ENCODE data around the gene LGALS3BP.

Gene LGALS3BP

DNA sequence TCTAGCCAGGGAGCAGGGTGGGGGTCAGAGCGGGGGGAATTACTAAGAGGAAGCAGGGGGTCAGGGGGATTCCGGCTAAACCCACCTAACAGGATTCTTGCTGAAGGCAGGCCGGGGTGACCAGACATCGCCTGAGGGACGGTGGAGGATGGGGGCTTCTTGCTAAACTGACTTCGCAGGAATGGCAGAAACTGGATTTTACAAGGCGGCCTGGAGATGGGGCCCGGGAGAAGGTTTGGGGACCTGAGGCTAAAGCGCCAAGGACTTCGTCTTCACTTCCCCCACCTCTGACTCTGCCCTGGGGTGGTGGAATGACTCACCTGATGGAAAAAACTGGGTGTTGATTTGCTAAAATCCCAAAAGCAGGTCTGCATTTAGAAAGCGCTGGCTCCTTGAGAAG is 23.5 kb downstream of the LGALS3BP start:
- H3K79me2 ChIP-seq (ENCODE audit: insufficient read depth, low read length), result no peaks in the 10 kb centered on the region
- H3K9me2 ChIP-seq (replicated peaks; ENCODE audit: insufficient read depth, low read length), result no peaks in the 10 kb centered on the region
- no peaks in the 10 kb centered on the region for H3K27me3 ChIP-seq (ENCODE audit: low read length)
- no peak overlapping the region for H3K9ac ChIP-seq (ENCODE audit: low read length)
- H3F3A ChIP-seq (ENCODE audit: insufficient read depth), result no peaks in the 10 kb centered on the region
- TF ChIP-seq, protein P1, sequence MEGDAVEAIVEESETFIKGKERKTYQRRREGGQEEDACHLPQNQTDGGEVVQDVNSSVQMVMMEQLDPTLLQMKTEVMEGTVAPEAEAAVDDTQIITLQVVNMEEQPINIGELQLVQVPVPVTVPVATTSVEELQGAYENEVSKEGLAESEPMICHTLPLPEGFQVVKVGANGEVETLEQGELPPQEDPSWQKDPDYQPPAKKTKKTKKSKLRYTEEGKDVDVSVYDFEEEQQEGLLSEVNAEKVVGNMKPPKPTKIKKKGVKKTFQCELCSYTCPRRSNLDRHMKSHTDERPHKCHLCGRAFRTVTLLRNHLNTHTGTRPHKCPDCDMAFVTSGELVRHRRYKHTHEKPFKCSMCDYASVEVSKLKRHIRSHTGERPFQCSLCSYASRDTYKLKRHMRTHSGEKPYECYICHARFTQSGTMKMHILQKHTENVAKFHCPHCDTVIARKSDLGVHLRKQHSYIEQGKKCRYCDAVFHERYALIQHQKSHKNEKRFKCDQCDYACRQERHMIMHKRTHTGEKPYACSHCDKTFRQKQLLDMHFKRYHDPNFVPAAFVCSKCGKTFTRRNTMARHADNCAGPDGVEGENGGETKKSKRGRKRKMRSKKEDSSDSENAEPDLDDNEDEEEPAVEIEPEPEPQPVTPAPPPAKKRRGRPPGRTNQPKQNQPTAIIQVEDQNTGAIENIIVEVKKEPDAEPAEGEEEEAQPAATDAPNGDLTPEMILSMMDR (IDR thresholded peaks at IDR 0.05; ENCODE audit: insufficient read depth, low read length, poor library complexity, severe bottlenecking), result no peak
- TF ChIP-seq EZH2phosphoT487 (conservative IDR thresholded peaks at IDR 0.05; ENCODE audit: low read length), result no peak
- no peak overlapping the region for H2AFZ ChIP-seq (ENCODE audit: low read depth, low read length, severe bottlenecking)
- no peak overlapping the region for H3K4me2 ChIP-seq (ENCODE audit: low read depth, low read length, poor library complexity, severe bottlenecking)
- no peak overlapping the region for H3K27ac ChIP-seq (ENCODE audit: low read depth, low read length)
- no peaks in the 10 kb centered on the region for H4K20me1 ChIP-seq (ENCODE audit: low read depth, low read length)
- no peaks in the 10 kb centered on the region for H3K36me3 ChIP-seq (ENCODE audit: low read length)
- H3K9me3 ChIP-seq (ENCODE audit: insufficient read depth, low read length), result peaks cover under 1% of the 10 kb centered on the region; the same call in 1 of the 2 replicates
- no peak overlapping the region for H3K4me3 ChIP-seq (ENCODE audit: insufficient read depth, low read length, poor library complexity, severe bottlenecking)

DNA sequence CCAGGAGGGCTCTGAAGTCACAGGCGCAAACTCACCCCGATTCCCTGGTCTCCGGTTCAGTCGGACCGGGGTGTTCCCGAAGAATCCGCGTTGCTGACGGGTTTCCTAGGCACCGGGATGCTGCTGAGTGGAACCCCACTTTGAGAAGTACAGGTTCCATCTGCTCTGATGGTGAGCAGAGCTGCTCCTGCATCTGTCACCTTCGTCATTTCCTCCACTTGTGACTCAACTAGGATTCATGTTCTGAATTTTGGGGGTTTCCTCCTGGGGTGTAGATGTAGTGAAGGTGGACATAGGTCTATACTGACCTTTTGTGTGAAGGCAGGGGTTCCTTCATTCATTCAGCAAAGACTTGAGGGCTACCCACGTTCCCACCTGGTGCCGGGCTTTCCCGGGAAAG is 25.0 kb downstream of the LGALS3BP start:
- no peak overlapping the region for H2AFZ ChIP-seq (ENCODE audit: low read depth, low read length, severe bottlenecking)
- H3K4me3 ChIP-seq (ENCODE audit: insufficient read depth, low read length, poor library complexity, severe bottlenecking), result no peak overlapping the region
- H3K9ac ChIP-seq (ENCODE audit: low read length), result no peak overlapping the region
- H3K9me3 ChIP-seq (ENCODE audit: insufficient read depth, low read length), result peaks cover 9% of the 10 kb centered on the region; the same call in 1 of the 2 replicates
- no peak overlapping the region for H3K27ac ChIP-seq (ENCODE audit: low read depth, low read length)
- no peaks in the 10 kb centered on the region for H3K27me3 ChIP-seq (ENCODE audit: low read length)
- H3K36me3 ChIP-seq (ENCODE audit: low read length), result no peaks in the 10 kb centered on the region
- no peak for TF ChIP-seq EZH2phosphoT487 (conservative IDR thresholded peaks at IDR 0.05; ENCODE audit: low read length)
- H3K9me2 ChIP-seq (replicated peaks; ENCODE audit: insufficient read depth, low read length), result no peaks in the 10 kb centered on the region
- no peaks in the 10 kb centered on the region for H3F3A ChIP-seq (ENCODE audit: insufficient read depth)
- H3K4me2 ChIP-seq (ENCODE audit: low read depth, low read length, poor library complexity, severe bottlenecking), result no peak overlapping the region
- H3K79me2 ChIP-seq (ENCODE audit: insufficient read depth, low read length), result no peaks in the 10 kb centered on the region
- H4K20me1 ChIP-seq (ENCODE audit: low read depth, low read length), result no peaks in the 10 kb centered on the region

DNA sequence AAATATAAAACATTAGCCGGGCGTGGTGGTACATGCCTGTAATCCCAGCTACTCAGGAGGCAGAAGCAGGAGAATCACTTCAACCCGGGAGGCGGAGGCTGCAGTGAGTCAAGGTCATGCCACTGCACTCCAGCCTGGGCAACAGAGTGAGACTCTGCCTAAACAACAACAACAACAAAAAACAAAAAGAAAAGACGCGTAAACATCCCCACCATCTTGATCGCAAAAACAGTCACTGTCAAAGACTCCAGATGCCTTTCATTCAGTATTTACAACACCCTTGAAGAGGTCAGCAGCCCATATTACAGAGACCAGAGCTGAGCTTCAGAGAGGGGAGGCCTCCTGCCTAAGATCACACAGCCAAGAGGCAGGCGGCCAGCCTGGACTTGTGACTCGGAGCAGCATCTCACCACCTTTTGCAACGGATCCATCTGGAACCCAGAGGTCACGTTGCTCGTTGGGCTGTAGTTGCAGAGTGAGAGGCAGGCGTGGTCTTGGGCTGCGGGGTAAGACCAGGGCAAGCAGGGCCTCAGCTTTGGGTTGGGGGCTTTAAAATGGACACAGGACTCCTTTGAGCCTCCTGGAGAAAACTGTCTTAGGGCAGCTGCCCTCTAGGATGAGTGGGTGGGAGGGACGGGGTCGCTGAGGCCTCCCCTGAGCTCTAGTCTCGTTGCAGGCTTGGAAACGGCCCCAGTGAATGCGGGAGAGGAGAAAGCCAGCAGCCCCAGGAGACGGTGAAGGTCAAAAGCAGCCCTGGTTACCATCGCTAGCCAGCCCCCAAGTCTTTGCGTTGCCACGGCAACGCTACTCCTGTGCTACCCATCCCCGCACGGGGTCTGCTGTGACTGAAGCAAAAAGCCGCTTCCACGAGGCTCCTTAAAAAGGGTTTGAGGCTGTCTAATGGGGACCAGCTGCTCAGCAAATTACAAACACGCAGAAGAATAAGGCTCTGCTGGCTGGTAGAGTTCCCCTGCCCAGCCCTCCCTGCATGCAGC is 26.1 kb downstream of the LGALS3BP start:
- no peak overlapping the region for H3K4me3 ChIP-seq (ENCODE audit: insufficient read depth, low read length, poor library complexity, severe bottlenecking)
- H3F3A ChIP-seq (ENCODE audit: insufficient read depth), result no peaks in the 10 kb centered on the region
- H4K20me1 ChIP-seq (ENCODE audit: low read depth, low read length), result no peaks in the 10 kb centered on the region
- no peaks in the 10 kb centered on the region for H3K79me2 ChIP-seq (ENCODE audit: insufficient read depth, low read length)
- no peaks in the 10 kb centered on the region for H3K36me3 ChIP-seq (ENCODE audit: low read length)
- H2AFZ ChIP-seq (ENCODE audit: low read depth, low read length, severe bottlenecking), result no peak overlapping the region
- no peak overlapping the region for H3K9ac ChIP-seq (ENCODE audit: low read length)
- peaks cover 9% of the 10 kb centered on the region; the same call in 1 of the 2 replicates for H3K9me3 ChIP-seq (ENCODE audit: insufficient read depth, low read length)
- no peak overlapping the region for H3K27ac ChIP-seq (ENCODE audit: low read depth, low read length)
- TF ChIP-seq, protein P1 (IDR thresholded peaks at IDR 0.05; ENCODE audit: insufficient read depth, low read length, poor library complexity, severe bottlenecking), result no peak
- no peak for TF ChIP-seq EZH2phosphoT487 (conservative IDR thresholded peaks at IDR 0.05; ENCODE audit: low read length)
- no peaks in the 10 kb centered on the region for H3K9me2 ChIP-seq (replicated peaks; ENCODE audit: insufficient read depth, low read length)
- no peak overlapping the region for H3K4me2 ChIP-seq (ENCODE audit: low read depth, low read length, poor library complexity, severe bottlenecking)
- no peaks in the 10 kb centered on the region for H3K27me3 ChIP-seq (ENCODE audit: low read length)

DNA sequence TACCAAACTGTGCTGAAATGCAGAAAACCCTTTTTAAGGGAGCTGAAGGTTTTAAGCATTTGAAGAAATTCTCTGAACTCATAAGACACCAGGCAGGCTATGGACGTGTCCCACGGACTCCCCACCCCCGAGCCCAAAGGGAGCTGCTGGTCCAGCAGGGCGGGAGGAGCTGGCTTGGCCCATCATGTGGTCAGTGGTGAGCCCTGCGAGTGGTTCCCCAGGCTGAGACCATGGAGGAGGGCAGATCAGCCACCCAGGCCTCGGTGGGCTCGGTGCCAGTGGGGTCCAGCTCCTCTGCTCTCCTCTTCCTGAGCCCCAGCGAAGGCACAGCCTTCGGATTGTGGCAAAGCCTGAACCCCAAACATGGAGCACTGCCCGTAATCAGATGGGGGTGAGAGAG is 27.0 kb downstream of the LGALS3BP start:
- TF ChIP-seq EZH2phosphoT487 (conservative IDR thresholded peaks at IDR 0.05; ENCODE audit: low read length), result no peak
- TF ChIP-seq, protein P1 (IDR thresholded peaks at IDR 0.05; ENCODE audit: insufficient read depth, low read length, poor library complexity, severe bottlenecking), result no peak

More for the DNA sequence above, 27.0 kb downstream of the LGALS3BP start:
- Histone ChIP-seq H3K9me2 (replicated peaks; ENCODE audit: insufficient read depth, low read length) (no peaks in the 10 kb centered on the region), H3K79me2 (ENCODE audit: insufficient read depth, low read length) (no peaks in the 10 kb centered on the region), H4K20me1 (ENCODE audit: low read depth, low read length) (no peaks in the 10 kb centered on the region), H3K36me3 (ENCODE audit: low read length) (no peaks in the 10 kb centered on the region), H3K4me3 (ENCODE audit: insufficient read depth, low read length, poor library complexity, severe bottlenecking) (no peak overlapping the region), H2AFZ (ENCODE audit: low read depth, low read length, severe bottlenecking) (no peak overlapping the region), H3K27me3 (ENCODE audit: low read length) (no peaks in the 10 kb centered on the region), H3K9me3 (ENCODE audit: insufficient read depth, low read length) (peaks cover 9% of the 10 kb centered on the region; the same call in 1 of the 2 replicates), H3K4me2 (ENCODE audit: low read depth, low read length, poor library complexity, severe bottlenecking) (no peak overlapping the region), H3K9ac (ENCODE audit: low read length) (no peak overlapping the region), H3F3A (ENCODE audit: insufficient read depth) (no peaks in the 10 kb centered on the region), H3K27ac (ENCODE audit: low read depth, low read length) (no peak overlapping the region)

Data from SU-DHL-6 (cell line).